Adipocyte (in vitro differentiated cells): Measurements from ENCODE around the gene TPK1.

Experiments used
- DNase-seq: peaks from one replicate; pipeline ENCODE4 v3.0.0-alpha.2; 2015; ENCODE audit warnings: low read depth
- H3K27me3 ChIP-seq: replicated peaks from 2 replicates; pipeline ENCODE4 v1.7.0; 2013; ENCODE audit warnings: mild to moderate bottlenecking, low read length, moderate library complexity; ENCODE audit not compliant: control insufficient read depth, insufficient read depth
- H3K36me3 ChIP-seq: 2 replicates; pipeline ENCODE4 v1.7.0; 2013; ENCODE audit warnings: low read length, mild to moderate bottlenecking, moderate library complexity; ENCODE audit not compliant: control insufficient read depth, insufficient read depth, severe bottlenecking
- H3K4me1 ChIP-seq: 2 replicates; pipeline ENCODE4 v1.7.0; 2013; ENCODE audit warnings: mild to moderate bottlenecking, low read length, moderate library complexity; ENCODE audit not compliant: control insufficient read depth, insufficient read depth
- H3K4me3 ChIP-seq: 2 replicates; pipeline ENCODE4 v1.7.0; 2013; ENCODE audit warnings: mild to moderate bottlenecking, low read length, moderate library complexity
- H3K9ac ChIP-seq: 2 replicates; pipeline ENCODE4 v1.7.0; 2013; ENCODE audit warnings: mild to moderate bottlenecking, low read length, moderate library complexity
- H3K9me3 ChIP-seq: 2 replicates; pipeline ENCODE4 v1.7.0; 2013; ENCODE audit warnings: mild to moderate bottlenecking, low read length, moderate library complexity; ENCODE audit not compliant: control insufficient read depth

The TPK1 gene

GRCh38 chr7:144473908-144474307 is 361.9 kb downstream of the TPK1 start:
- no peak overlapping the region for H3K9ac ChIP-seq

GRCh38 chr7:144470078-144470477 is 365.8 kb downstream of the TPK1 start:
- Histone ChIP-seq H3K27me3 (no peaks in the 10 kb centered on the region), H3K9ac (no peak overlapping the region), H3K4me1 (peaks cover 5% of the 10 kb centered on the region), H3K4me3 (no peak overlapping the region), H3K36me3 (no peaks in the 10 kb centered on the region), H3K9me3 (no peaks in the 10 kb centered on the region)
- DNase-seq: no peak

More at GRCh38 chr7:144473908-144474307, 361.9 kb downstream of the TPK1 start:
- H3K27me3 ChIP-seq: no peaks in the 10 kb centered on the region
- H3K36me3 ChIP-seq: no peaks in the 10 kb centered on the region
- no peak overlapping the region for H3K4me3 ChIP-seq
- H3K9me3 ChIP-seq: no peaks in the 10 kb centered on the region
- no peak for DNase-seq
- H3K4me1 ChIP-seq: peaks cover 5% of the 10 kb centered on the region

GRCh38 chr7:144468990-144469732 is 366.7 kb downstream of the TPK1 start:
- DNase-seq: peak; percentile 22
- Histone ChIP-seq H3K36me3 (no peaks in the 10 kb centered on the region), H3K4me3 (no peak overlapping the region), H3K9me3 (no peaks in the 10 kb centered on the region), H3K9ac (no peak overlapping the region), H3K27me3 (no peaks in the 10 kb centered on the region), H3K4me1 (peaks cover 5% of the 10 kb centered on the region)

- H3K4me1 ChIP-seq: no peaks in the 10 kb centered on the region
- DNase-seq: no peak
- H3K4me3 ChIP-seq: no peak overlapping the region
- no peaks in the 10 kb centered on the region for H3K36me3 ChIP-seq
- no peaks in the 10 kb centered on the region for H3K27me3 ChIP-seq
- H3K9me3 ChIP-seq: no peaks in the 10 kb centered on the region
- no peak overlapping the region for H3K9ac ChIP-seq
These were observed 376.2 kb downstream of the TPK1 start for GRCh38 chr7:144459635-144460034.

- no peak overlapping the region for H3K4me3 ChIP-seq
- H3K9ac ChIP-seq: no peak overlapping the region
- no peaks in the 10 kb centered on the region for H3K9me3 ChIP-seq
- DNase-seq: no peak
- H3K4me1 ChIP-seq: no peaks in the 10 kb centered on the region
- H3K27me3 ChIP-seq: no peaks in the 10 kb centered on the region
- H3K36me3 ChIP-seq: no peaks in the 10 kb centered on the region
These were observed 380.8 kb downstream of the TPK1 start for GRCh38 chr7:144455040-144455404.

GRCh38 chr7:144454256-144455039 is 381.4 kb downstream of the TPK1 start:
- no peak overlapping the region for H3K9ac ChIP-seq
- H3K9me3 ChIP-seq: no peaks in the 10 kb centered on the region
- H3K4me1 ChIP-seq: no peaks in the 10 kb centered on the region
- DNase-seq: peak; percentile 31
- no peaks in the 10 kb centered on the region for H3K27me3 ChIP-seq
- no peaks in the 10 kb centered on the region for H3K36me3 ChIP-seq
- no peak overlapping the region for H3K4me3 ChIP-seq

GRCh38 chr7:144452064-144452463 is 383.8 kb downstream of the TPK1 start:
- Histone ChIP-seq H3K4me3 (no peak overlapping the region), H3K36me3 (no peaks in the 10 kb centered on the region), H3K27me3 (no peaks in the 10 kb centered on the region), H3K9ac (no peak overlapping the region), H3K4me1 (no peaks in the 10 kb centered on the region), H3K9me3 (no peaks in the 10 kb centered on the region)
- DNase-seq: no peak

- Histone ChIP-seq H3K36me3 (no peaks in the 10 kb centered on the region), H3K9ac (no peak overlapping the region), H3K9me3 (no peaks in the 10 kb centered on the region), H3K4me1 (no peaks in the 10 kb centered on the region), H3K27me3 (no peaks in the 10 kb centered on the region), H3K4me3 (no peak overlapping the region)
- DNase-seq: no peak
These were observed 390.3 kb downstream of the TPK1 start for GRCh38 chr7:144445590-144445989.

- no peak for DNase-seq
- no peaks in the 10 kb centered on the region for H3K9me3 ChIP-seq
- H3K4me3 ChIP-seq: no peak overlapping the region
- no peaks in the 10 kb centered on the region for H3K36me3 ChIP-seq
- no peaks in the 10 kb centered on the region for H3K4me1 ChIP-seq
- no peak overlapping the region for H3K9ac ChIP-seq
- H3K27me3 ChIP-seq: no peaks in the 10 kb centered on the region
These were observed 396.1 kb downstream of the TPK1 start for GRCh38 chr7:144439717-144440205.

- H3K9ac ChIP-seq: no peak overlapping the region
- H3K36me3 ChIP-seq: no peaks in the 10 kb centered on the region
- H3K9me3 ChIP-seq: no peaks in the 10 kb centered on the region
- H3K27me3 ChIP-seq: no peaks in the 10 kb centered on the region
- no peak overlapping the region for H3K4me3 ChIP-seq
- no peaks in the 10 kb centered on the region for H3K4me1 ChIP-seq
- DNase-seq: no peak
These were observed 397.1 kb downstream of the TPK1 start for GRCh38 chr7:144438759-144439158.

GRCh38 chr7:144437370-144438191 is 398.3 kb downstream of the TPK1 start:
- Histone ChIP-seq H3K9ac (no peak overlapping the region), H3K4me1 (no peaks in the 10 kb centered on the region), H3K4me3 (no peak overlapping the region), H3K27me3 (no peaks in the 10 kb centered on the region), H3K36me3 (no peaks in the 10 kb centered on the region), H3K9me3 (no peaks in the 10 kb centered on the region)
- peak; percentile 81 for DNase-seq
